Activated naive CD4-positive, alpha-beta T cell treated with anti-CD3 and anti-CD28 coated beads for 36 hours (primary cell): ENCODE results near the gene HRH3. TPM values are rescaled to one million over a fixed set of nuclear protein-coding genes. Genes with fewer than 3 reads are reported as not detected.

Source experiments
- CTCF ChIA-PET: fragments of 350-600 bp; sonication (Branson Sonifier 250); formaldehyde crosslinking; loops from one replicate; lab custom pipeline; 2021; ENCODE audit warnings: antibody characterized with exemption; lab: Charles Lee
- DNase-seq: peaks from one replicate; pipeline ENCODE4 v3.0.0-alpha.2; 2020
- H3K27ac Mint-ChIP-seq: one replicate; pipeline ENCODE4 v1.8.0; 2021; ENCODE audit warnings: mild to moderate bottlenecking, mixed read lengths
- H3K27me3 Mint-ChIP-seq: one replicate; pipeline ENCODE4 v1.8.0; 2021; ENCODE audit warnings: low read depth, mixed read lengths
- H3K36me3 Mint-ChIP-seq: one replicate; pipeline ENCODE4 v1.8.0; 2021; ENCODE audit warnings: low read depth, mixed read lengths
- H3K4me1 Mint-ChIP-seq: one replicate; pipeline ENCODE4 v1.8.0; 2021; ENCODE audit warnings: low read depth, mixed read lengths
- H3K4me3 Mint-ChIP-seq: one replicate; pipeline ENCODE4 v1.8.0; 2021; ENCODE audit warnings: mild to moderate bottlenecking, moderate library complexity, mixed read lengths
- H3K9me3 Mint-ChIP-seq: one replicate; pipeline ENCODE4 v1.8.0; 2021; ENCODE audit warnings: mixed read lengths
- intact Hi-C: fragments of 100-400 bp; cut with micrococcal nuclease; formaldehyde crosslinking; loops from one replicate; pipeline ENCODE4 v1.15.1; 2023
- total RNA-seq, 2 experiments: library from RNA; stranded (reverse); gene quantifications; one replicate each; pipeline ENCODE4 v1.2.3, GENCODE V29; 2021

The HRH3 gene
- total RNA-seq, 2 experiments from 2014 or later = not detected

DNA sequence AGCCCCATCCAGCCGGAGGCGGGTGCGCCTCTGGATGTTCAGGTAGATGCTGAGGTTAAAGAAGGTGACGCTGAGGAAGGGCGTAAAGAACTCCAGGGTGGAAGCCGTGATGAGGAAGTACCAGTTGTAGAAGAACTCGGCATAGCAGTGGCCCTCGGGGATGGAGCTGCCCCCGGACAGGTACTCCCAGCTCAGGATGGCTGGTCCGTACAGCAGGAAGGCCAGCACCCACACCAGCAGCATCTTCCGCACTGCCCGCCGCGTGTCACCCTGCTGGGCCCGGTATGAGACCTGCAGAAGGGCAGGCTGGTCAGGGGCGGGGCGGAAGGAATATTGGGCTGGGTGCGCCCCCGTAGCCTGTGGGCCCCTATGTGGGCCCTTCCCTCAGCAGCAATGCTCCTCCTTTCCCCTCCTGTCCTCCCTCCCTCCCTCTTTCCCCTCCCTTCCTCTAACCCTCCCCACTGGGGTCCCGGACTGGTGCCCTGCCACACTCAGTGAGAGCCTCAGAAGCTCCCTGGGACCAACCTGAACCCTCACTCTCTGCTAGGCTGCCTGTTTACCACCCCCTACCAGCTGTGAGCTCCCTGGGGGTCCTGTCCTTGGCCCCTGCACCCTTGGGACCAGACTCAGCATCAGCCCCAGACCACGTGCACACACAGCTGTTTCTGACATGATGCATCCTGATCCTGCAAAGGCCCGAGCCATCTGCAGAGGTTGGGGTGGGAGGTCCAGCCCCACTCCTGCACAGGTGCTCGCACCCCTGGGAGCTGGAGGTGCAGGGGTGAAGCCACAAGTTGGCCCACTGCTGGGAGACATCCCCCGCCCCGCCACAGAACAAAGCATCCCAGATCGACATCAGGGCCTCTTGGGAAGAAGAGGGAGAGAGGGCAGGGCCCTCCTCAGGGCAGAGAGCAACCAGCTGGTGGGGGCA lies 3.2 kb downstream of the HRH3 start:
- intact Hi-C loops = no loop called here

DNA sequence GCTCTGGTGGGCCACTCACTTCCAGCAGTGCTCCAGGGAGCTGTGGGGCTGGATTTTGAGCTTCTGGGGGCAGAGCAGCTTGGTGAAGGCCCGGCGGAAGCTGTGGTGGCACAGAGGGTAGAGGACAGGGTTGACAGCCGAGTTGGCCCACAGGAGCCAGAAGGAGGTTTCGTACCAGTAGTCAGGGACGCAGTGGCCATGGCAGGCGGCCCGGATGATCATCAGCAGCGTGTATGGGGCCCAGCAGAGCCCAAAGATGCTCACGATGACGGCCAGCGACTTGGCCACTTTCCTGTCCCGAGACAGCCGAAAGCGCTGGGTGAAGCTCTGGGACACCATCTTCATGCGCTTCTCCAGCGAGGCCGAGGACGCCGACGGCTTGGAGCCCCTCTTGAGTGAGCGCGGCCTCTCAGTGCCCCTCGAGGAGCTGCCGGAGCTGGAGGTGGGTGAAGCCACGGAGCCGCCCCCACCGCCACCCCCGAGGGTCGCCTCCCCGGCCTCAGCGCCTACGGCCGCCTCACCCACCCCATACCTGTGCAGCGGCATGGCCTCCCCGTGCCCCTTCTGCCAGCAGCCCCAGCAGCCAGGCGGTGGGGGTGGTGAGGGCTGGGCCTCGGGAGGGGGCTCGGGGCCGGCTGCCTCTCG lies 4.0 kb downstream of the HRH3 start:
- H3K4me1 Mint-ChIP-seq = peaks cover 2% of the 10 kb centered on the region
- H3K36me3 Mint-ChIP-seq = no peaks in the 10 kb centered on the region
- no peaks in the 10 kb centered on the region for H3K9me3 Mint-ChIP-seq
- peaks cover 34% of the 10 kb centered on the region for H3K27me3 Mint-ChIP-seq
- CTCF ChIA-PET = no interaction called here
- no peak for DNase-seq
- intact Hi-C loops = no loop called here
- H3K4me3 Mint-ChIP-seq = no peak overlapping the region
- H3K27ac Mint-ChIP-seq = no peak overlapping the region

More for the DNA sequence above, 3.2 kb downstream of the HRH3 start:
- CTCF ChIA-PET = no interaction called here
- Mint-ChIP-seq H3K36me3 (no peaks in the 10 kb centered on the region), H3K4me1 (peaks cover 2% of the 10 kb centered on the region), H3K9me3 (no peaks in the 10 kb centered on the region), H3K27me3 (peaks cover 42% of the 10 kb centered on the region), H3K4me3 (no peak overlapping the region), H3K27ac (no peak overlapping the region)
- no peak for DNase-seq

DNA sequence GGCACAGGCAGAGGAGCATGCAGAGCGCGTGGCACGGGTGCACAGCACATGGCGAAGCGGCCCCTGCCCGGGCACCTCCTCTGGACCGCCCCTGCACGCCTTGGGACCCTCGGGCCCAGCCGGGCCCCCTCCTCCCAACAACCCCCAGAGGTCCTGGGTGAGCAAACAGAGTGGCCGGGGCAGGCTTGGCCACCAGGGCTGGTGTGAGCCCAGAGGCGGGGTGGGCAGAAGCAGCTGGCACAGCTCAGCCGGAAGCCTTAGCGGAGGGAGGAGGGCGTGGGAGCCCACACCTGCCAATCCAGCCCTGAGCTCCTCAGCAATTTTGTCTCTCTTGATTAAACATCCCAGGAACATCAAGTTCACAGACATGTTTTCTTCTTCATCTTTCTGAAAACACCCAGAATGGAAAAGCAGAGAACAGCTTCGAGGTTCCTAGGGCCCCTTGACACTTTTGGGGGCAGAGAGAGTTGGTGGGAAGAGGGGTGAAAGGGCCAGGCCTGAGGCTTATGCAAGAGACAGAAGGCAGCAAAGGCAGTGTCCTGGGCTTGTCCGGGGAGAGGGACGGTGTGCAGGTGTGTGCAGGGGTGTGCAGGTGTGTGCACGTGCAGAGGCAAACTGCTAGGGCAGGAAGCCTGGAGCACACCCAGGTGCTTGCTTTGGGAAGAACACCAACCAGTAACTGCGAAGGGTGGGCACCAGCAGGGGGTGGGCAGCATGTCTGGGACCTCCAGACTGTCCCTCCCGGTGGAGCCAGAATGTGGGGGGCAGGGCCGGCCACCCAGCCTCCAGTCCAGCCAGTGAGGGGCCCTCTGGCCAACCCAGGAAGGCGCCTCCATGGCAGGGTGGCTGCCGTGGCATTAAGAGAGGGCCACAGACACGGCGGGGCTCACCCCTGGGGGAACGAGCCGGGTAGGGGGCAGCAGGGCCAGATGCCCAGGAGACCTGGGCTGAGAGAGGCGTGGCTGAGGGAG lies 4.8 kb downstream of the HRH3 start:
- H3K36me3 Mint-ChIP-seq = no peaks in the 10 kb centered on the region
- intact Hi-C loops = no loop called here
- no peak overlapping the region for H3K4me3 Mint-ChIP-seq
- H3K27me3 Mint-ChIP-seq = peaks cover 28% of the 10 kb centered on the region
- no peak overlapping the region for H3K27ac Mint-ChIP-seq
- H3K9me3 Mint-ChIP-seq = no peaks in the 10 kb centered on the region
- DNase-seq = no peak
- H3K4me1 Mint-ChIP-seq = no peaks in the 10 kb centered on the region
- CTCF ChIA-PET = no interaction called here

DNA sequence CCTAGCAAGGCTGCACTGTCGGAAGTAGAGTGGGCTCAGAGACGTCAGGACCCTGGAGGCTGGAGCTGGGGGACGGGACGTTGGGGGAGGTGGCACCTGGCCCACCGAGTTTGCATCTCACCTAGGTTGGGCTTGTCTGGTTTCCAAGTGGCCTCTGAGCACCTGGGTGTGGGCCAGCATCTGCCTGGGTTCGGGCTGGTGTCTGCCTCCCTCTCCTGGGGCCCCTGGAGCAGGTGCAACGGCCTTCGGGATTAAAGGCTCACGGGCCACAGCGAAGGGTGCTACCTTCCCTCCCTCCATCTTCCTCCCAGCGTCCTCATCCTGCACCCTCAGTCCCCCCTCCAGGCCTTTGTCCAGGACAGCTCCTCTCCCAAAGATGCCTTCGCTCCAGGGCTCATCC lies 6.0 kb downstream of the HRH3 start:
- Mint-ChIP-seq H3K36me3 (no peaks in the 10 kb centered on the region), H3K9me3 (no peaks in the 10 kb centered on the region), H3K27ac (no peak overlapping the region), H3K4me1 (no peaks in the 10 kb centered on the region), H3K27me3 (peaks cover 26% of the 10 kb centered on the region), H3K4me3 (no peak overlapping the region)
- DNase-seq = no peak
- CTCF ChIA-PET = no interaction called here
- intact Hi-C loops = no loop called here

DNA sequence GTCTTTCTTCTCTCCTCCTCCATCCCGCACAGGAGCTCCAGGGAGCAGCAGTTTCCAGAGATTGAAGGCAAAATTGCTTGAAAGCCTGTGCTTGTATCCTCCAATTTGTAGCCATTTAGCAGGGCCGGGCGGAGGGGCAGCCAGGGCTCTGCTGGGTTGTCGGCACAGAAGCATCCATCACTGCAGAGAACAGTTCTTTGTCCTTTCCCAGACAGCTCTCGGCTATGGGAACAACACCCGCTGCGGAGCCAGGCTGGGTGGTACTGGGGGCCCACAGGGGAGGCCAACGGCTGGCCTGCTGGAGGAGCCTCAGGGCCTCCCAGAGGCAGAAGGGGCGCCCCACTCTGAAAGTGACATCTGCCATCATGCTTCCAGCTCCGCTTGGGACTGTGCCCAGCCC lies 7.8 kb downstream of the HRH3 start:
- CTCF ChIA-PET = no interaction called here
- DNase-seq = no peak
- intact Hi-C loops = no loop called here
- no peak overlapping the region for H3K27ac Mint-ChIP-seq
- H3K4me3 Mint-ChIP-seq = no peak overlapping the region
- no peaks in the 10 kb centered on the region for H3K9me3 Mint-ChIP-seq
- peaks cover 16% of the 10 kb centered on the region for H3K27me3 Mint-ChIP-seq
- H3K4me1 Mint-ChIP-seq = no peaks in the 10 kb centered on the region
- no peaks in the 10 kb centered on the region for H3K36me3 Mint-ChIP-seq

DNA sequence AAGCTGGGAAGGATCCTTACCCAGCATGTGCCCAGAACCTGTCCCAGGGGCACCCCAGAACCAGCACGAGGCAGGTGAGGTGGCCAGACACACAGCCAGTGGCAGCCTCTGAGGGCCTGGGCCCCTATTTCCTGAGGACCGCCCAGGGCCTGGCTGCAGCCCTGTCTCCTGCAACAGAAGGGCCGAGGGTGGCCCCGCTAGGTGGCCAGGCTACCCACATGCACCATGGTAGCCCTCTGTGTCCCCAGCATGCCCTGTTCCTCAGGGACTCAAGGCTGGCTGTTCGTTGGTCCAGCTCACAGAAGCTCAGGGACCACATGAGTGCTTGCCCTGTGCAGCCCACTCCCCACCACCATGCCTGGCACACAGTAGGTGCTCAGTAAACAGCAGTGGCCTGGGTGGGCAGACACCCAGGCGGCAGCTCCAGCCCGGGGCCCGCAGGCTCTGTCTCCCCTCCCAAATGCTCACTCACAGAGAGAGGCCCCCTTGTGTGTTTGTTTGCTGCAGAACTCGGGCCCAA lies 8.2 kb downstream of the HRH3 start:
- CTCF ChIA-PET = no interaction called here
- intact Hi-C loops = no loop called here
- H3K9me3 Mint-ChIP-seq = no peaks in the 10 kb centered on the region
- H3K27me3 Mint-ChIP-seq = peaks cover 12% of the 10 kb centered on the region
- no peaks in the 10 kb centered on the region for H3K4me1 Mint-ChIP-seq
- H3K27ac Mint-ChIP-seq = no peak overlapping the region
- H3K4me3 Mint-ChIP-seq = no peak overlapping the region
- no peak for DNase-seq
- H3K36me3 Mint-ChIP-seq = no peaks in the 10 kb centered on the region

DNA sequence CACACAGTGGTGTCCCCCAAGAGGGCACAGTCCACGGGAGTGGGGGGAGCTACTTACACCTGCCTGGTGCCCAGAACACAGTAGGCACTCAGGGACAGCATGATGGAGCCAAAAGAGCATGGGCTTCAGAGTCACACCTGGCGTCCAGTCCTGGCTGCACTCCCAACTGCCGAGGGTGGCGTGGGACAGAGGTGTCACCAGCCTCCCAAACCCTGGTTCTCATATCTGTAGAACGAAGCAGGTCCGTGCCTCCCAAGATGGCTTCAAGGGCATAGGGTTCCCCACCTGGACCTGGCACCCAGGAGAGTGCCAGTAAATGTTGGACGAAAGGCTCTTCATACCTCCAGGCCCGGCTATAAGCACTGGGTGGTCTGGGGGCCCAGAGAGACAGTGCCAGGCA lies 8.9 kb downstream of the HRH3 start:
- H3K27me3 Mint-ChIP-seq = peaks cover 12% of the 10 kb centered on the region
- H3K4me3 Mint-ChIP-seq = no peak overlapping the region
- intact Hi-C loops = no loop called here
- H3K27ac Mint-ChIP-seq = no peak overlapping the region
- H3K36me3 Mint-ChIP-seq = no peaks in the 10 kb centered on the region
- CTCF ChIA-PET = no interaction called here
- DNase-seq = no peak
- H3K4me1 Mint-ChIP-seq = no peaks in the 10 kb centered on the region
- no peaks in the 10 kb centered on the region for H3K9me3 Mint-ChIP-seq

DNA sequence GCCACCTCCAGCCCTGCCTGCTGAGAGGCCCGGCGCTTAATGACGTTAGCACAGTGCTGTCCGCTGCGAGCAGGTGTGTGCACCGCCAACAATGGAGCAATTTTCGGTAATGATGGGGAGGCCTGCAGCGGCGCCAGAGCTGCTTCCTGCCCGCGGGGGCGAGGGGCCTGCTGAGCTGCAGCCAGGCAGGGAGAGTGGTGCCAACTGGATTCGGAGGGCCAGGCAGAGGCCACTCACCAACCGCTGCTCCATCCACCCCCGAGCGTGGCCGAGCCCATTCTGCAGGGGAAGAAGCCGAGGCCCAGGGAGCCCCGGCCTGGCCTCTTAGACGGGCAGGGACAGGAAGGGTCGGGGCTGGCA lies 9.6 kb downstream of the HRH3 start:
- no peak overlapping the region for H3K4me3 Mint-ChIP-seq
- intact Hi-C loops = no loop called here
- no peak overlapping the region for H3K27ac Mint-ChIP-seq
- peaks cover 12% of the 10 kb centered on the region for H3K27me3 Mint-ChIP-seq
- no peak for DNase-seq
- H3K36me3 Mint-ChIP-seq = no peaks in the 10 kb centered on the region
- no peaks in the 10 kb centered on the region for H3K9me3 Mint-ChIP-seq
- CTCF ChIA-PET = no interaction called here
- no peaks in the 10 kb centered on the region for H3K4me1 Mint-ChIP-seq

DNA sequence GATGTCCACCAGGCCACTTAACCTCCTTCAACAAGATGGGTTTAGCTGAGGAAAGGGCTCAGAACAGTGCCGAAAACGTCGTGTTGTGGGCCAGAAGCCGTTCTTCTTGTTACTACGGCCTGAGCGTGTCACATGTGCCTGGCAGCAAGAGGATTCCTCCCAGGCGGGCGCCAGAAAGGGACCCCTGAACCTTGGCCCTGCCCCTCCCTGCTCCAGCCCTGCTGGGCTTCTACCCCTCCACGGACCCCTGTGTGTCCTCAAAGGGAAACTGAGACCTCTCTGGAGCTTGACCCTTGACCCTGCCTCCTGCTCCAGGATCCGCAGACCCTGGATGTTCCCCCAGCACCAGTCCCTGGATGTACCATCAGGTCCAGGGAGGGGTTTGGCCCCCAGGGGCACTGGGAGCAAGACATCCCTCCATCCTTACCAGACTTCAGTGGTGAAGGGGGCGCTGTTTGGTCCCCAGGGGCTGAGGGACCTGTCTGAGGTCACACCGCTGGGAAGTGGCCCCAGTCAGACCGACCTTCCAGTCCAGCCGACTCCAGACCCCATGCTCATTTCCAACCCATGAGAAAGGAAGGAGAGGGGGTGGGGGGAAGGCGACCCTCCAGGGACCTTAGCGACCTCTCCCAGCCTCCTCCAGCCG lies 10.1 kb downstream of the HRH3 start:
- CTCF ChIA-PET = no interaction called here

DNA sequence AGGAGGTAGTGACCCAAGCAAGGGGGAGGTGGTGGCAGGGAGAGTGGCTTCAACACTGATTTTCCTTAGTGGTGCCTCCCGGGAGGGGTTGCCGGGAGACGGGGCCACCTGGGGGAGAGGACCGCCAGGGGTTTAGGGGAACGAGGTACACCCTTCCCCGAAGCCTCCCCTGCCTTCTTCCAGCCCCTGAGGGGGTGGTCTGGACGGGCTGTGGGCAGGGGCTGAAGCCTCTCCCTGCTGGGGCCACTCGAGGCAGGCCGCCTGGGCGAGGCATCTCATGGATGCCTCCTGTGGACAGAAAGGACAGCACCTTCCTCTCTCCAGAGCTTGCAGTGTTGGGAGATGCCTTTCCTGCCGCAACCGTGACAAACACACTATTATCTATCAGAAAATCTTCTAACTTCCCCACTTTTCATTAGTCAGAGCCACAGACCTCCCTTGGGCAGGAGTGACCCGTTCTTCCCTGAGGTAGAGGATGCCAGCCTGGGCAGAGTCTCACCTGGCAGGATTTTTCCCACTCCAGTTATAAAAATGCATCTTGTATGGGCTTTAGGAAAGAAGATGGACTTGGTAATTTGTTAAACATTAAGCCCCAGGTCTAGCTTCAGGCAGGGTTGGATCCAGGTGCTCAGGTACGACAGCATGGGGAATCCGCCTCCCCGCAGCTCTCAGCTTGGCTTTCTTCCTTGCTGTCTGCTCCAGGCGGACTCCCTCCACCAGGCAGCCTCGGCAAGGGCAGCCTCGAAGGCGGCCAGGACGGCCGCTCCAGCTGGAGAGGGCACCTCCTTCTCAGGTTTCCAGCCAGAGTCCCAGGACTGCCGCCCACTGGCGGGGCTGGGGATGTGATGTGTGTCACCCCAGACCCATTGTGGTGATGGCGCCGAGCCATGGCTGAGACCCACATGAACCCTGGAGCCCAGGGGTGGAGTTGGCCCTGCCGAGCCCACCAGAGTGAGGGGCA lies 11.0 kb downstream of the HRH3 start:
- CTCF ChIA-PET = interaction anchor here (0.6 kb wide), 1 partner anchor 52 kb away, joined by 4 read pairs; no protein-coding TSS in a partner anchor
- Mint-ChIP-seq H3K27me3 (peaks cover 3% of the 10 kb centered on the region), H3K36me3 (no peaks in the 10 kb centered on the region), H3K9me3 (no peaks in the 10 kb centered on the region), H3K4me1 (no peaks in the 10 kb centered on the region), H3K27ac (no peak overlapping the region), H3K4me3 (no peak overlapping the region)
- no peak for DNase-seq
- intact Hi-C loops = no loop called here

More for the DNA sequence above, 10.1 kb downstream of the HRH3 start:
- intact Hi-C loops = no loop called here
- Mint-ChIP-seq H3K27me3 (peaks cover 8% of the 10 kb centered on the region), H3K27ac (no peak overlapping the region), H3K4me3 (no peak overlapping the region), H3K4me1 (no peaks in the 10 kb centered on the region), H3K36me3 (no peaks in the 10 kb centered on the region), H3K9me3 (no peaks in the 10 kb centered on the region)
- no peak for DNase-seq
